GM12873 (cell line): Measurements from ENCODE around the gene BCOR.

Experiments used
- CTCF ChIP-seq: IDR thresholded peaks from 2 replicates; pipeline ENCODE4 v1.5.1; 2012; ENCODE audit warnings: low read depth, mild to moderate bottlenecking, moderate library complexity, low read length, control low read depth; ENCODE audit not compliant: insufficient read depth; ENCODE audit errors: missing control alignments

BCOR gene

DNA sequence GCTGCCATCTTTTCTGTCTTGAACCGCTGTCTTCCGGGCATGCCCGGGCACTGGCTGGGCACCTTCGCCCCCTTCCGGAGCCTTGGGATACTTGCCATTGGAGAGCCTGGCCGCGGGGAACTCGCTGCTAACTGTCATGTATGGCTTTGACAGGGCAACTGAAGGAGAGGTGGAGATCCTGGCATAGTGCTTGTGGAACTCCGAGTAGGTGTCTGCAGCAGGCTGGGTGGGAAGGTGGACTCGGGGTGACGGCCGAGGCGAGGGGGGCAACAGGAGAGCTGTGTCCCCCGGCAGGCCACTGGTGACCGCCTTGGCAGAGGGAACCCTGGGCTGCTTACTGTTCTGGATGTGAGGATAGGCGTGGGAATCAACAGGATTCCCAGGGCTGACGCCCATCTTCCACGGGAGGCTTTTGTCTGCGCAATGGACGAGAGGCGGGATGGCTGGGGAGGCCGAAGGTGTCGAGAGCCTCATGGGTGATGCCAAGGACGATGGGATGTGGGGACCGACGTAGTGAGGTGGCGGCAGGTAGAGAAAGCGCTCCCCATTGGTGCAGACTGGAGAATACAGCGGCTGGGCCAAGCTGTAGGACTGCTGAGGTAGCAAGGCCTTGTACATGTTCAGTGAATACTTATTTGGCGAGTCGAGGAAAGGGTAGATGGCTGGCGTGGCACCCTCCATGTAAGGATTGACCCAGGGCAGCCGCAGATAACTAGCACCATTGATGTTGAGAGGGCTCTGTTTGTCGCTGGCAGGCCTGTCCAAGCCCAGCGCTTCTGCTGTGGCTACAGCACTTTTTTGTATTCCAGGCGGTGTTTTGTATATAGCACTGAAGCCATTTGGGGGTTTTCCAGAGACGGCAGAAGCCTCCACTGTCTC lies 23.4 kb downstream of the BCOR start:
- no peak for TF ChIP-seq CTCF

DNA sequence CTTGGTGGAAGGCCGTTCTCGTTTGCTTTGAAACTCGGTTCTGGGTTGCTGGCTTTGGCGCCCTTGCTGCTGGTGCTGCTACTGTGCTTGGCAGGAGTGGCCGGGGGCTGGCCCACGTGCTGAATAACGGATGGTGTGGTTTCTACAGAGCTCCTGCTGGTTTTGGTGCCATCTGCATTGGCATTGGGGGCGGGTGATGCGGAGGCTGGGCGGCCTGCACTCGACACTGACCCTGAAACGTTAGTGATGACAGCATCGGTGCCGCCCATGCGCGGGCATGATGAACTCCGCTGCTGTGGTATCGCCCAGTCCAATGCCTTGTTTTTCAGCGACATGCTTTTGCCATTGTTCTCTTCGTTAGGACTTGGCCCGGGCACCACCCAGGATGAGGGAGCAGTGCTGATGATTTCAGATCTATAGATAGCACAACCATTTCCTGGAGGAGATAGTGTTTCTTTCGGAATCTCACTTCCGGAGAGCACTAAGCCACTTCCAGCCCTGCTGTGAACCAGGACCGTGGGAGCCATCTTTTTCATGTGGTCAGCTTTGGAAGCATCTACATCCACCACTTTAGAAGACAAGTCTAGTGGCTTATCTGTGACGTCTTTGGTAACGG lies 24.2 kb downstream of the BCOR start:
- no peak for TF ChIP-seq CTCF

- TF ChIP-seq CTCF: no peak
Measured at GRCh38 chrX:40072246-40072645, 25.5 kb downstream of the BCOR start.

GRCh38 chrX:40068048-40068447 lies 29.7 kb downstream of the BCOR start:
- TF ChIP-seq CTCF: no peak

GRCh38 chrX:40066700-40067099 lies 31.1 kb downstream of the BCOR start:
- no peak for TF ChIP-seq CTCF

DNA sequence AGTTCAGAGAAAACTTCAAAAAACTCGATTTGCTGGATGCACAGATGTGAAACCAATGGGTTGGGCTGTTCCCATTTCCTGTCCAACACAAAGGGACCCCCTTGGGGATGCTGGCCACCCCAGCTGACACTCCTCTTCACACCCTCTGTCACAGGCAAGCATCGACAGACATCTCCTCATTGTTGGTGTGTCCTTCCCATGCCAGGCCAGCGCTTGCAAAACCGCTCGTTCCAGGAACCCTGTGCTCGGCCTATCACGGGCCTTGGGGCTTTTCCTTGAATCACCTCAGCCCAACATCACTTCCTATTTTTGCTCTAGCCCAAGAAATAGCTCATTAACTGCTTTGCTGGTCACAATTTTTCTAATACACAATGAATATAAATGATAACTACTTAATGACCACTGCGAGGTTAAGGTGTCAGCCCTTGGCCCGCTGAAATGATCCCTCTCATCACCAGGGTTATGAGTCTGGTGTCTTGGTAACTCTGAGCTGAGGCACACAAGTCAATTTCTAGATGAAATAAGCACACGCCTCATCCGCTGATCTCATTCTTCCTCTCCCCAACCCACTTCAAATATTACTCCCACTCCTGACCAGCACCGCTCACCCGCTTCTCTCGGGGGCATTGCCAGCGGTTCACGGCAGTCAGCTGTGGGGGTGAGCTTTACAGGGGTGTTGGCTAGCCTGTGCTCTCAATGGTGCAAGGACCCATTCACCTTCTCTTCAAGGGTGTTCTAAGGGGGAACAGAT lies 32.3 kb downstream of the BCOR start:
- no peak for TF ChIP-seq CTCF

GRCh38 chrX:40064055-40064597 lies 33.6 kb downstream of the BCOR start:
- TF ChIP-seq CTCF: no peak
